ENCODE data around the gene XCL1.

Gene XCL1

GRCh38 chr1:168581817-168582572 is 5.6 kb downstream of the XCL1 start:
- H3K4me2 ChIP-seq (ENCODE audit: low read length), result no peak overlapping the region
- H3K36me3 ChIP-seq (ENCODE audit: control insufficient read depth, insufficient read depth, low read length), result no peaks in the 10 kb centered on the region
- H3K79me2 ChIP-seq, result no peaks in the 10 kb centered on the region
- no peak overlapping the region for H3K27ac ChIP-seq
- no peak overlapping the region for H3K9ac ChIP-seq
- H3K27me3 ChIP-seq (ENCODE audit: control insufficient read depth, insufficient read depth, low read length), result no peaks in the 10 kb centered on the region
- H3K4me1 ChIP-seq, result no peaks in the 10 kb centered on the region
- H2AFZ ChIP-seq, result no peak overlapping the region
- H3K9me3 ChIP-seq (ENCODE audit: control insufficient read depth, low read length), result no peaks in the 10 kb centered on the region
- TF ChIP-seq CTCF (IDR thresholded peaks at IDR 0.05), result no peak
- no peak overlapping the region for H3K4me3 ChIP-seq (ENCODE audit: low read depth, low read length)

DNA sequence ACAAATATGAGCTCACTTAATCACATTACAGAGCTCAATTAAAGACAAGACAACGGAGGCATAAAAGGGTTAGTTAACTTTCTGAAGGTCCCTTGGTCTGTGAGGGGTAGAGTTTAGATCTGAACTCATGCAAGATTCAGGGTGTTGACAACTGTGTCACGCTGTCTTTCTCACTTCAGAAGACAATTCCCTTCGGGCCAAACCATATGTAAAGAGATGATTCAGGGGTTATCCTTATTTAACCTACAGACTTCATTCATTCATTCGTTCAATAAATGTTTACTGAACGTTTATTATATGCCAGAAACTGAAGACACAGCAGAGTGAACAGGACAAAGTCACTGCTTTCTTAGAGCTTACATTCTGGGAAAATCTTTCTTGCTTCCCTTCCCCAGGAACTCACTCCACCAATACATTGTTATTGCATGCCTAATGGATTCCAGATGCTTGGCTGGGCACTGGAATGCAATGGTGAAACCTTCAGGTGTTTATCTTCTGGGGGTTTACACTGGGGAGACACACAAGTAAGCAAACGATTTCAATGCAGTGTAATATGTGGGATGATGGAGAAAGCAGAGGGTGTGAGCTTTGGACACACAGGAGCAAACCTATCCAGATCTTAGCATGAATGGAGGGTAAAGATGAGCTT is 6.4 kb downstream of the XCL1 start:
- Histone ChIP-seq H3K9me3 (ENCODE audit: control insufficient read depth, low read length) (no peaks in the 10 kb centered on the region), H3K4me2 (ENCODE audit: low read length) (no peak overlapping the region), H2AFZ (no peak overlapping the region), H3K4me1 (no peaks in the 10 kb centered on the region), H3K9ac (no peak overlapping the region), H3K27me3 (ENCODE audit: control insufficient read depth, insufficient read depth, low read length) (no peaks in the 10 kb centered on the region), H3K4me3 (ENCODE audit: low read depth, low read length) (no peak overlapping the region), H3K27ac (no peak overlapping the region), H3K79me2 (no peaks in the 10 kb centered on the region), H3K36me3 (ENCODE audit: control insufficient read depth, insufficient read depth, low read length) (no peaks in the 10 kb centered on the region)
- no peak for TF ChIP-seq CTCF (IDR thresholded peaks at IDR 0.05)

DNA sequence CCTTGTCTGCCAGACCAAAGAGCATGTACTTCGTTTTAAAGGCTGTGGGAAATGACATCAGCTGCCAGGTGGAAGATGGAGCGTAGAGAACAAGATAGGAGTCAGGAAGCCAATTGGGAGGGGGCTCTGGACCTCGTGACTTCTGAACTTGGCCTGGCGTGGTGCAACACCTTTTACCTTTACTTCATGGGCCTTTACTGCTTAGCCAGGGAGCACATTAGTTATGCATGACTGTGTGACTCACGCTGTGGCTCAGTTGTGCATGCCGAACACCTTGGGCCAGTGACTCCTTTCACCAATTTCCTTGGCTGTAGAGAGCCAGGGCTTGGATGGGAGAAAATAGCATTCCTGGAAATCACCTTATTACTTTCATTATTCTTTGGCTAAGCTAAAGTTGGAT is 7.2 kb downstream of the XCL1 start:
- TF ChIP-seq CTCF (IDR thresholded peaks at IDR 0.05), result no peak
- no peaks in the 10 kb centered on the region for H3K9me3 ChIP-seq (ENCODE audit: control insufficient read depth, low read length)
- no peaks in the 10 kb centered on the region for H3K36me3 ChIP-seq (ENCODE audit: control insufficient read depth, insufficient read depth, low read length)
- H3K4me2 ChIP-seq (ENCODE audit: low read length), result no peak overlapping the region
- H2AFZ ChIP-seq, result no peak overlapping the region
- no peaks in the 10 kb centered on the region for H3K27me3 ChIP-seq (ENCODE audit: control insufficient read depth, insufficient read depth, low read length)
- H3K4me3 ChIP-seq (ENCODE audit: low read depth, low read length), result no peak overlapping the region
- H3K4me1 ChIP-seq, result no peaks in the 10 kb centered on the region
- H3K79me2 ChIP-seq, result no peaks in the 10 kb centered on the region
- H3K27ac ChIP-seq, result no peak overlapping the region
- no peak overlapping the region for H3K9ac ChIP-seq

DNA sequence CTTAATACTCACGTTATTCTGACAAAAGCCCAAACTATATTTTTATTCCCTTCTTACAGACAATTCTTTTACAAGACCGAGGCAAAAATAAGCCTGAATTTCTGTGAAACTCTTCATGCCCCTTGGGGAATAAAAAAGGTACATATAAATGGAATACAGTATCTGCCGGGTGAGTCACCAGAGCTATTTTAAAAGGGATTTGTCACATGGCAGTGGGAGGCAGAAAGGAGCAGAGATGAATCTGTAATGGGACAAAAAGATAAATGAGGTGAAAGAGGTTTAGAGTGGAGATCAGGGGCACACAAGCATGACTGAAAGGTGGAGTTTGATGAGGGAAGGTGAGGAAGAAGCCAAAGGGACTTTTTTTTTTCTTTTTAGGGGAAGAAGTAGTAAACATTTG is 8.8 kb downstream of the XCL1 start:
- Histone ChIP-seq H3K4me3 (ENCODE audit: low read depth, low read length) (no peak overlapping the region), H3K79me2 (no peaks in the 10 kb centered on the region), H3K27me3 (ENCODE audit: control insufficient read depth, insufficient read depth, low read length) (no peaks in the 10 kb centered on the region), H2AFZ (no peak overlapping the region), H3K36me3 (ENCODE audit: control insufficient read depth, insufficient read depth, low read length) (no peaks in the 10 kb centered on the region), H3K9ac (no peak overlapping the region), H3K9me3 (ENCODE audit: control insufficient read depth, low read length) (no peaks in the 10 kb centered on the region), H3K4me1 (no peaks in the 10 kb centered on the region), H3K4me2 (ENCODE audit: low read length) (no peak overlapping the region), H3K27ac (no peak overlapping the region)
- TF ChIP-seq CTCF (IDR thresholded peaks at IDR 0.05), result no peak

- Histone ChIP-seq H3K9me3 (ENCODE audit: control insufficient read depth, low read length) (no peaks in the 10 kb centered on the region), H2AFZ (no peak overlapping the region), H3K36me3 (ENCODE audit: control insufficient read depth, insufficient read depth, low read length) (no peaks in the 10 kb centered on the region), H3K27ac (no peak overlapping the region), H3K4me2 (ENCODE audit: low read length) (no peak overlapping the region), H3K79me2 (no peaks in the 10 kb centered on the region), H3K4me1 (no peaks in the 10 kb centered on the region), H3K27me3 (ENCODE audit: control insufficient read depth, insufficient read depth, low read length) (no peaks in the 10 kb centered on the region), H3K4me3 (ENCODE audit: low read depth, low read length) (no peak overlapping the region), H3K9ac (no peak overlapping the region)
- no peak for TF ChIP-seq CTCF (IDR thresholded peaks at IDR 0.05)
Measured at GRCh38 chr1:168585937-168586336, 9.5 kb downstream of the XCL1 start.
